NCI-H524 (cell line): ENCODE data around the gene DENND1C.
A peak's percentile ranks its signal among the peaks of the same experiment; 100 is the strongest.

Source experiments
- DNase-seq, 2 experiments: peaks; one replicate each; lab custom pipeline; 2025; lab: John Stamatoyannopoulos, UW

Gene DENND1C

DNA sequence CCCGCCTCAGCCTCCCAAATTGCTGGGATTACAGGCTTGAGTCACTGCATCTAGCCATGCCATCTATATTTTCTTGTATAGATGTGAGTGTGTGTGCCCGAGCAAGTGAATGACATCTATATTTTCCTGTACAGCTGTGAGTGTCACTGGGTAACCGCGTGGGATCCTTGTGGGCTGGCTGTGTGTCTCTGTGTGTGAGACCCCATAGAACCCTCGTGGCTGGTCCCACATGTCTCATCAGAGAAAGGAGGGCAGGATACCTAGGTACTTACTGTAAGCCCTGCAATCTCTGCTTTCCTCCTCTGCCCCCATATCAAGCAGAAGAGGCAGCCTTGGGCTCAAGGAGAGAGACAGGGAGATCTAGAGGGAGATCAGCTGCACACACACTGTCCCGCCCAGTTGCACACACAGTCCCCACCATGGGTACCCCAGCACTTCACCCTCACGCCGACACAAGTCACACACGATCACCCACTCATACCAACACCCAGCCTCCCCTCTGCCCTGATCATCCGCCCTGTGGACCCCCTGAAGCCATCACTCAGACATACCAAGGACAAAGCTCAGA lies 655 bp downstream of the DENND1C start:
- DNase-seq: no peak

DNA sequence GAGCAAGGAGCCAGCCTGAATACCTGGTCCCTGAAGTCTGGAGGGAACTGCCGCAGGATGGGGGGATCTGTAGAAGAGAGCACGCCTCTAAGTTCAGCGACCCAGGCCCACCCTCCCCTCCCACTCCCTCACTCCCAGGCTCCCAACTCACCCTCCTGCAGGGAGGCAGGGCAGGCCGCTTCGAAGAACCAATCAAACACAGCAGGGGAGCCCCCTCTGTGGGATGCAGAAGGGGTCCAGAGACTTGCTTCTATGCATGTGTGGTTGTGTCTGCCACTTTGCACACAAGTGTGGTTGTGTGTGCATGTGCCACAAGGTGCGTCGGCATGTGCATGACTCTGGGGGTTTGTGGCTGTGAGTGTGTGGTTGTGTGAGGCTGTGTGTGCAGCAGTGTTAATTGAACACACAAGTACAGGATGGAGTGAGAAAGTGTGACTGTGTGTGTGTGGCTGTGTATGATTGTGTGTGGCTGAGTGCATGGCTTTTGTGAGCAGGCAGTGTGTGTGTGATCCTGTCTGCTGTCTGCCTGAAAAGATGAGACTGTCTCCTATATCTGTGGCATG lies 1.7 kb downstream of the DENND1C start:
- DNase-seq: no peak

DNA sequence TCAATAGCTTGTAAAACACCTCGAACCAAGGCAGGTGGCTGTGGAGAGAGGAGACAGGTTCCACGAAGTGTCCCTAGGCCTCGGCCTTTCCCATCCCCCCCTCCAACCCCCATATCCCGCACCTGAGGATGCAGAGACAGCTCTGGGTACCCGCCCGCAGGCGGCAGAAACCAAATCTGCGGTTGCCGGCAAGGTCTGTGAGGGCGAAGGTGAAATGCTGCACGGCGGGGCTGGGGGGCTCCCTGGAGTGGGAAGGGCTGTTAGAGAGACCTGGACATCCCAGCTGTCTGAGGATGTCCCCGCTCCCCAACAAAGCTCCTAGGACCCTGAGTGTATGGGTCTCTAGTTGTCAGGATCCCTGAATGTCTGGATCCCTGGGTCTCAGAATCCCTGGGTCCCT lies 2.8 kb downstream of the DENND1C start:
- DNase-seq: no peak

DNA sequence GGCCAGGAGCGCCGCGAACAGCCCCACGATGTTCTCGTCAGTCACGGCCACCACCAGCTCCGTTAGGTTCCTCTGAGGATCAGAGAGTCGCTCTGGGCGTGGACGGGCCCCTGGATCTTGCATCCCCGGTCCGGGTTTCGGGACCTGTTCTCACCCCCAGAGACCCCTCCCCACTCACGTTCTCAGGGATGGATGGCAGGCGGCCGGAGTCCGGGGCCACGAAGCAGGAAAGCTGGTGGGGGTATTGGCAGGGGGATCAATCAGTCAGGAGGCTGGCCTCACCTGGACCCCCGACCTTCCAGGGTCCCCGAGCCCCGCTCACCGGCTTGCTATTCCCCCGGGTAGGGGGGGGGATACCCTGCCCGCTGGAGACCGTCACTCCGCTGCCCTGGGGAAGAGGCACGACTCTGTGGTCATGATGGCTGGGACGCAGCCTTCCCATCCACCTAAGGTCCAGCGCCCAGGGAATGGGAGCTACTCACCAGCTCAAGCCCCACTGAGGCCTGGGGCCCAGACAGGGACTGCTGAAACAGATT lies 4.6 kb downstream of the DENND1C start:
- DNase-seq: no peak

DNA sequence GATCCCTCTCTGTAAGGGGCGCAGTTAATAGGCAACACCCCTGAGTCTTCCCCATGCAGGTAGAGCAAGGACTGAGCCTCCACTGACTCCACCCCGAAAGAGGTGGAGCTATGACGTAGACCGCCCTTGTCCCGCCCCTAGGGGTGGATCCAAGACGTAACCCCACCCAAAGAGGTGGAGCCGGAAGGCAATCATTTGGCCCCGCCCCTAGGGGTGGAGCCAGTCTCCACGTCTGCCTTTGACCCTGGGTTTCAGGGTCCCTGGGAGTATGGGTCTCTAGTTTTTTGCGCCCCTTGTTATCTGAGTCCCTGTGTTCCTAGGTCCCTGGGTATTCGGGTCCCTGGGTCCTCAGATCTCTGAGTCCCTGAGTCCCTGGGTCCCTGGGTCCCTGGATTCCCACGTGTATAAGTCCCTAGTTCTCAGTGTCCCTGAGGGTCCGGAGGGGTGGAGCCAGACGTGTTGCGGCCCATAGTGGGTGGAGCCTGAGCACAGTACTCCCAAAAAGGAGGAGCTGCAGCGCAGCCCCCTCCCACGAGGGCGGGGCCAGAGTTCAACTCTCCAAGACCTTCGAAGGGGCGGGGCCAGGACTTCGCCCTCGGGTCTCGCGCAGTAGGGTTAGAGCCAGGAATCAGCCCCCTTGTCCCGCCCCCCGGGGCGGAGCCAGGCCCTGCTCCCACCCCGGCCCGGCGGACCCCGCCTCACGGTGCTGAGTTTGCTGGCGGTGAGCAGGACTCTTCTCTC lies 5.3 kb downstream of the DENND1C start:
- DNase-seq: peak in 1 of 2 experiments; percentile 19

DNA sequence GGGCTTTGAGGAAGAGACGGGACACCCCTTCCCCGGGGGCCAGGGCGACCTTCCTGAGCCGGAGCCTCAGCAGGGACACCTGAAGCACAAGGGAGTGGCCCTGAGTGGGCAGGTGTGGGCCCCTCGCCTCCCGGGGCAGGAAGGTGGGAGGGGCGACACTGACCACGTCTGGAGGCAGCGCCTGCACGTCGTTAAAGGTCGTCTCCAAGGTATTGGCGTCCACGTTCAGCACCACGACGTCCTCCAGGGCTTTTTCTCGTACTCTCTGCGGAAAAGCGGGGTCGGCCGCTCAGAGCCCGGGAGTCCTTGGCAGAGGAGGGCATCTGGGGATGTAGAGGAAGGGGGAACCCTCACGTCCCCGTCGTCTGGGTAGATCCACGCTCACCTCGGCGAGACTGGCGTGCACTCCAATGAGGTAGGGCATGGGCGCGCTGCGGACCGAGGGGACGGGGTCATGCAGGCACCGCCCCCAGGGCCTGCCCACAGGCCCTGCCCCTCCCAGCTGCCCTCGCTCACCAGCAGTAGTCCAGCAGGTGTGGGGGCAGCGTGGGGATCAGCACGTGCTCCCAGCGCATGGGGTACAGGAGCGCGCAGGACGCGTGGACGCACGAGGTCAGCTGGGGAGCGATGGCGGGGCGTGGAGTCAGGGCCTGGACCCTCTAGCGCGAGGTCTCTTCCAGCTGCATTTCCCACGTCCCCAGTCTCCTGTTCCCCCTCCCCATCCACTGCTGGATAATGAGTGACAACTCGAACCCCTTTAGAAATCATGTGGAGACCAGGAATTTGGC lies 6.1 kb downstream of the DENND1C start:
- no peak for DNase-seq

DNA sequence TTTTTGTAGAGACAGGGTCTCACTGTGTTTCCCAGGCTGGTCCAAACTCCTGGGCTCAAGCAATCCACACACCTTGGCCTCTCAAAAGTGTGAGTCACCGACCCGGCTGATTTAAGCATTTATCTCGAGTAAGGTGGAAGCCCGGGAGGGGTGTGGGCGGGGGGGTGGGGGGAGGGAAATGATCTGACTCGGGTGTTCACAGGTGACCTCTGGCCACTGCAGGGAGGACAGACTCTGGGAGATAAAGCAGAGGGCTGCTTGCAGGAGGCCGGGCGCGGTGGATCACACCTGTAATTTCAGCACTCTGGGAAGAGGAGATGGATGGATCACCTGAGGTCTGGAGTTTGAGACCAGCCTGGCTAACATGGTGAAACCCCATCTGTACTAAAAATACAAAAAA lies 7.9 kb downstream of the DENND1C start:
- DNase-seq: no peak

DNA sequence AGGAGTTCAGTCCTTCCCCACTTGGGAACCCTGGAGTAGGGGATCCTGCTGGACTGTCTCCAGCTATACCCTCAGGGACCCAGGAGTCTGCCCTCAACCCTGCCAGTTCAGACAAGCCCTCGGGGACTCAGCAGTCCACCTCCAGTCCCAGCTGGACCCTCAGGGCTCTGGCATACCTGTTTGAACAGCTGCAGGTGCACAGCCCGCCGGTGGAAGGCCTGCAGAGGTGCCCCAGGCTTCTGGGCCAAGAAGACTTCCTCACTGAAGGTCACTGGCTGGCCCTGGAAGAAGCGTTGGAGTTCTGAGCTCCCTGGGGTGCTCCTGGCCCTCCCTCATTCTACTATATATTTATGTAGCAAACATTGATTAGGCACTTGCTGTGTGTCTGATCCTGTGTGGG lies 8.9 kb downstream of the DENND1C start:
- no peak for DNase-seq

DNA sequence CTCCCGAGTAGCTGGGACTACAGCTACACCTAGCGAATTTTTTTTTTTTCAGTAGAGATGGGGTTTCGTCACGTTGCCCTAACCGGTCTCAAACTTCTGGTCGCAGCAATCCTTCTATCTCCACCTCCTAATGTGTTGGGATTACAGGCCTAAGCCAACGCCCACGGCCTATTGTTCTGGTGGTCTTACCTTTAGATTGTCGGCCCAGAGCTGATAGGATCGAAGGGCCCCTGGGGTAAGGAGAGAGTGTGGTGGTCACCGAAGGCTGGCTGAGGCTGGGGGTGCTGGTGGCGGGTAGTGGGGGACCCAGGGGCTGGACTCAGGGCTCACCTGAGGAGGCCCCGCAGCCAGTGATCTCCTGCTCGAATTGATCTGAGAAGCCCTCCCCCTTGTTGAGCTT lies 10.5 kb downstream of the DENND1C start:
- DNase-seq: no peak

DNA sequence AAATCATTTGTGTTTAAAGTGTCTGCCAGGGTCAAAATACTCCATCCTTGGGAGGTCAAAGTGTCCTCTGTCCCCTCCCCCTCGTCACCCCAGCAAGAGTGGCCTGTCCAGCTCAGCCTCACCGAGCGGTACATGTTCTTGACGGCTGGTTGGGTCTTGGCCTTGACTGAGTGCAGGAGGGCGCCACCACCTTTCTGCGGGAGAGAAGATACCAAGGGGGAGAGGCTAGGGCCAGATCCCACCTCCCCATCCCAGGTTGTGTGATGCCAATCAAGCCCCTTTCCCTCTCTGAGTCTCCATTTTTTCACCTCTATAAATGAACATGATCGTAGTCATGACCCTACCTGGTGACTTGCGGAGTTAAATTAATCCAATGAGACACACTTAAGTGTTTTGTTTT lies 11.4 kb downstream of the DENND1C start:
- no peak for DNase-seq

DNA sequence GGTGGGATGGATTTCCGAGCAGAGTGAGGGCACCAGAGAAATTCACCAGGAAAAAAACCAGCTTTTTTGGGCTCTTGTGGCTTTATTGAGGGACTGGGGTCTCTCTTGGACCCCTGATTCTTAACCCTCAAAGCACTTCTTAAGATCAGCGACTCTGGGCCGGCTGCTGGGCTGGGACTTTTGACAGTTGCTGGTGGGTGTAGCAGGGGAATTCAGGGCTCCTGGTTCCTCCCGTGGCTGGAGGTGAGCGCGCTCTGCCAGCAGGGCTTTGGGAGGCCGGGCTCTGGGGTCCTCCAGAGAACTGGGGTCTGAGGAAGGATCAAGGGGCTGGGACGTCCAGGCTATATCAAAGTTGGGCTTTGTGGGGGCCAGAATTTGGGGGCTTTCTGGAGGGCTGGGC lies 14.2 kb downstream of the DENND1C start:
- no peak for DNase-seq

DNA sequence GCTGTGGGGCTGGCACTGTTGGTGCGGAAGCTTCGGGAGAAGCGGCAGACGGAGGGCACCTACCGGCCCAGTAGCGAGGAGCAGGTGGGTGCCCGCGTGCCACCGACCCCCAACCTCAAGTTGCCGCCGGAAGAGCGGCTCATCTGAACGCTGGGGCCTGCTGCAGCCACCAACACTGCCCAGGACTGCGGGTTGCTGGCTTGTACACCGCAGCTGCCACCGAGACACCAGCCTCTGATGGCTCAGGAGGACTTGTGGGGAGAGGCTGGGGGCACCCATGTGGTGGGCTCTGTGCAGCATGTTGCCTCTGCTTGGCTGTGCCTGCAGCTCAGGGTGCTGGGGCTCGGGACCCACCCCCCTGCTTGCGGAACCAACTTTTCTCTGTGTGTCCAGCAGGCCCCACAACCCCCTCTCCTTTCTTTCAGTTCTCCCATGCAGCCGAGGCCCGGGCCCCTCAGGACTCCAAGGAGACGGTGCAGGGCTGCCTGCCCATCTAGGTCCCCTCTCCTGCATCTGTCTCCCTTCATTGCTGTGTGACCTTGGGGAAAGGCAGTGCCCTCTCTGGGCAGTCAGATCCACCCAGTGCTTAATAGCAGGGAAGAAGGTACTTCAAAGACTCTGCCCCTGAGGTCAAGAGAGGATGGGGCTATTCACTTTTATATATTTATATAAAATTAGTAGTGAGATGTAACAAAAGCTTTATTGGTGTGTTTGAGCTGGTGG lies 14.9 kb downstream of the DENND1C start:
- DNase-seq: no peak

DNA sequence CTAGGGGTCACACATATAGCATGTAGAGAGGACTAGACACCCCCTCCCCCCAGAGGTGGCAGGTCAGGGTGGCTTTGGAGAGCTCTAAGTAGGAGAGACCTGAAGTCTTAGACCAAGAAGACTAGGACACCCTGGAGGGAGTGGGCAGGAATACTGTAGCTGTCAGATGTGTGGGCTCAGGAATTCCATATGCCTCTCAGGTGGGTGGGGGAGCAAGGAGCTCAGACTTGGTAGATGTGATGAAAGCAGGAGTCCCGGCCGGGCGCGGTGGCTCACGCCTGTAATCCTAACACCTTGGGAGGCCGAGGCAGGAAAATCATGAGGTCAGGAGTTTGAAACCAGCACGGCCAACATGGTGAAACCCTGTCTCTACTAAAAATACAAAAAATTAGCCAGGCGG lies 15.9 kb downstream of the DENND1C start:
- no peak for DNase-seq

DNA sequence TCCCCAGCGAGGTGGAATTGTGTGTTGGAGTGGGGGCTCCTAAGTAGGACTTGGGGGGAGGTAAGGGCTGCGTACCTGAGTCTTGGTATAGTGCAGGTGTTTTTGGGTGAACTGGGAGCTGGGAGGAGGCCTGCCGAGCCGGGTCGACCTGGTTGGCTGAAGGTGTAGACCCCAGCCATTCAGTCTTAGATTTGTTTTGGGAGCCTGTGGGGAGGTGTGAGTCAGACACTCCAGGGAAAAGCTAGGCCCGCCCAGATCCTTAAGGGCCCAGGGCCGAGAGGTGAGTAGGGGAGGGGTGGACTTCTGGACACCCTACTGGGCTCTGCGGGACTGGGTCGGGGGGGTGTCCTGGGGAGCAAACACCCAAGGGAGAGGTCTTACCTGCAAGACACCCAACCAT lies 16.6 kb downstream of the DENND1C start:
- DNase-seq: no peak

DNA sequence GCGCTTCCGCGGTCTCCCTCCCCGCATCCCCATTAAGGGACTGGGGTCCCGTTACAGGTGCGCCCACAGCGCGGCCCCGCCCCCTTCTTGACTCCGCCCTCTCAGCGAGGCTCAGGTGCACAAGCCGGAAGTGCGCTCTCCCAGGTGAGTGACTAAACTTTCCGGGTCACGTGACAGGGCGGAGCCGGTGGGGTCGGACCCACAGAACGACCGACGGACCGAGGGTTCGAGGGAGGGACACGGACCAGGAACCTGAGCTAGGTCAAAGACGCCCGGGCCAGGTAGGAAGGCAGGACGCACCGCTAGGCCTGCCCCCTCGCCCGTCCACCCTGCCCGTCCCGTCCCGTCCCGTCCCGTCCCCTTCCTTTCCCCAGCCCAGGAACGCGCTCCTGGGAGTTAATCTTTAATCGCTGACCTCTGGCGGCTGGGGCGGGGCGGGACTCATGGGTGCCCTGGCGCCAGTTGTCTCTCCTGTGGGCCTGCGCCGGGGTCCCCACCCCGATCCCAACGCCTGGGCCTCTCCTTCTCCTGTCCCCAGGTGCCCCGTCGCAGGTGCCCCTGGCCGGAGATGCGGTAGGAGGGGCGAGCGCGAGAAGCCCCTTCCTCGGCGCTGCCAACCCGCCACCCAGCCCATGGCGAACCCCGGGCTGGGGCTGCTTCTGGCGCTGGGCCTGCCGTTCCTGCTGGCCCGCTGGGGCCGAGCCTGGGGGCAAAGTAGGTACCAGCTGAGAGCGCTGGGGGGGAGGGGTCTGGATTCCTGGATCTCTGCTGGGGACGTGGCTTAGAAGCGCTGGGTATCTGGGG lies 17.3 kb downstream of the DENND1C start, which contains the start of gene CRB3:
CRB3 (plus strand) TSS at position 202 of the 804 bp plus-strand sequence; CDS start at position 633, 431 bp downstream.
- DNase-seq: no peak

DNA sequence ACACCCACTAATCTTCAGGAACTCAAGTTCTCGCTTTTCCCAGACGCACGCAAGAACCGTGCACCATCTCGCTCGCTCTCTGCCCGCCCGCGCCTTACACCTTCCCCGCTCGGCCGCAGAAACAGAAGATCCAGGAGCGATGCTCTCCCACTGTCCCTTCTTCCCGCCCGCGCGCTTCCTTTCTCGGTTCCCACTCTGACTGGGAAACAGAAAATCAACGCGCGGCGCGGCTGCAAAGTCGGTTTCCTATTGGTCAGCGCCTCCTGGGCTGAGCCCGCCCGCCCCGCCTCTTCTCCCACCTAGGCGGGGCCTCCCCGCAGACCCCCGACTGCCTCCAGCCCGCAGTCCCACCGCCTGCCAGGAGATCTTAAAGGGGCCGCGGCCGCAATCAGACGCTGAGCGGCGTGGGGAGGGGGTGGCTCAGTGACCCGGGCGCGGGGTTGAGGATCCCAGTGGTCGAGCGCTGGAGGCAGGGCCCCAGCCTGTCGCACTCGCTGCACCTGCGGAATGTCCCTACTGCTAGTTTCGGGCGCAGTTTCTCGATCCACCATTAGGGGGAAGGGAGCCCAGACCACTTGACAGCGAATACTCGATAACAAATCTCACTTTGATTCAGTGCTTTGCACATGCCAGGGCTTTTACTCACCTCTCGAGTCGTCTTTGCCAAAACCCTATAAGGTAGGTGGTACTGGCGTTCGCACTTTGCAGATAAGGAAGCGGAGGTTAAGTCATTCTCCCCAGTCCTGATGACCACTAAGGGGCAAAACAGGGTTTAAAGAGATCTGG lies 21.3 kb downstream of the DENND1C start:
- peak; percentile 99 for DNase-seq

DNA sequence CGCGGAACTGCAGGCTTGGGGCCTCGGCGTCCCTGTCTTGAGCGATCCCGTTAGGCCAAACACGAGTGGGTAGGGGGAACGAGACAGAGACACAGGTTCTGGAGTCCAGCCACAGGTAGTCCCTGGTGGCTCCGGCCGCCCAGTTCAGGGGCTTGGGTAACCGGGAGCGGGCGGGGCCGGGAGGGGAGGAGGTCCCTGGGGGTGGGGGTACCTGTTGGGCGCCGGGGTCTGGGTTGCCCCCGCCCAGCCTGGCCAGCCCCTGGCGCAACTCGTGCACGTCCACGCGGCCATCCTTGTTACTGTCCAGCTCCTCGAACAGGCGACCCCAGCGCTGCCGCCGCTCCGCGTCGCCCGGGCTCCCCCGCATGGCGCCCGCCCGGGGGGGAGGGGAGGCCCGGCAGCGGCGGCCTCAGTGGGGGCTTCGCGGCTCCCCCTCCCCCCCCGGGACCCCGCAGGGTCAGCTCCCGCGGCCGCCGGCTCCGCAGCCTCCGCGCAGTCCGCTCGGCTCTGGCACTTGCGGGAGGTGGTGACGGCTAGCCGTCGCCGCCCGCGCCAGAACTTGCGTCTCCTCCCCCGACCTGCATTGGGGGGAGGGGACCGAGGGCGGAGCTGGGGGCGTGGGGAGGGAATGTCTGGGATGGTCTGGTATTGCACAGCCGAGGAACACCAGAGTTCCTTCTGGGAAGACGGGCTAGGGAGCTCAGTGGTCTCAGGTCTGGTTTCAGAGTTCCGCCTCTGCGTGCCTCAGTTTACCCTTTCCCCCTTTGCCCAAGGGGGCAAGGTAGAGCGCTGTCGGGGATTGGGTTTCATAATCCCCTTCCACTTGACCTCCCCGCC lies 22.1 kb downstream of the DENND1C start, which contains the start of gene SLC25A23:
SLC25A23 (minus strand) TSS at position 531 of the 837 bp plus-strand sequence; CDS start at position 367, 164 bp downstream.
- DNase-seq: peak; percentile 83 to 84

DNA sequence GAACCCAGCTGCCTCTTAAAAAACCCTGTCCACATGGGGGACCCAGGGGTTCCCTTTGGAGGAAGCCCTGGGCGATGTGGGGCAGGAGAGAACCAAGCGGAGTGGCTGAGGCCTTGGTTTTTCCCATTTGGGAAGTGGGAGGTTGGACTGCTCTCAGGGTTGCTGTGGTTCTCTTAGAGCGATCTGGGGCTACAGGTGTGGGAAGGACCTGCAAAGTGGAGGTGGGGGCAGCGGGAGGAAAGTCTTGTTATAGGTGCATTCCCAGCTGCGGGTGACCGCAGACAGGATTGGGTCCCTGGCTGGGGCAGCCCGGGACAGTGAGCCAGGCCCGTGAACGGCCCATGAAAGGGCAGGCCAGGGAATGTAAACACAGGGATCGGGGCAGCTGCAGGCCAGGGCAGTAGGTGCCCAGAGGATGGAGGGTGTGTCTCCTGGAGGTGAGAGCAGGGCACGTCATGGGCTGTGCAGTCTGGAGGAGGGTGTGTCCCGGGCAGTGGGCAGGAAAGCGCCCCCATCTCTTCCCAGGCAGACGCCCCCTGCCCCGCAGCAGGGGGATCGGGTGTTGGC lies 22.8 kb downstream of the DENND1C start:
- no peak for DNase-seq
